GM19351 (cell line): ENCODE results near the gene SLF2.
"Not testable (repeated sequence)": the region's sequence is repeated elsewhere in the genome, so short reads cannot be mapped to it uniquely, and the experiment has no call there.

Experiments used
- ATAC-seq: cut with Tn5 transposase; IDR thresholded peaks from one replicate; pipeline ENCODE4 v1.9.1; 2021; ENCODE audit warnings: mild to moderate bottlenecking, moderate library complexity; ENCODE audit not compliant: unreplicated experiment

SLF2 gene

DNA sequence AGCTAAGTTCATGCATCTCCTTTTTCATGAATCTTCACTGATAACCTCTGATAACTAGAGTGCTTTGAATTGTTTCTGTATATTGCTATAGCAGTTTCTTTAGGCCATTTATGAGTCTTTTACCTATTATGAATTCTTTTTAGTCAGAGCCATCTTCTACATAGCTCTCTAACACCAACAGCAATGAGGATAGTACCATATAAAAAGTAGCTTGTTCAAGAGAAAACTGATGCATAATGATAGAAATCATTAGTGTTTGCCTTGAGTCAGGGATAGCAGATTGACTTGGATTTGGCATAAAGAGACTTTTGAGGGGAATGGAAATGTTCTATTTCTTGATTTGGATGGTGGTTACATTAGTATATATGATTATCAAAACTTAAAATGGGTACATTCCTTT lies 30.7 kb downstream of the SLF2 start:
- no peak for ATAC-seq

GRCh38 chr10:100945754-100946153 lies 33.0 kb downstream of the SLF2 start:
- ATAC-seq: no peak

DNA sequence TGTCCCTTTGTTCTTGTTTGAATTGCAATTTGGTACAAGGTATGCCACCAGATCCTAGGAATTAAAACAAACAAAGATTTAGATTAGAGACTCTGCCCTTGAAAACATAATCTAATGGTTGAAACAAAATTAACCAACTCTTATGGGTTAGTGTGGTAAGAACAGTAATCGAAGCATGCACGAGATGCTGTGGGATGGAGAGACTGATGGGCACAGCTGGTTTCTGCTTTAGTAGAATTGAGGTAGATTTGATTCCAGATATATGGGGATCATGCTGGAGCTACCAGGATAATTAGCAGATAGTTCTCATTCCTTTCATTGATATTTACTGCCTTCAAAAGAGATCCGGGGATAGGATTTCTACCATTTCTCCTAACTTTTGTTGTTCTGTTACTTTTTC lies 36.2 kb downstream of the SLF2 start:
- ATAC-seq: no peak

GRCh38 chr10:100960251-100960650 lies 47.5 kb downstream of the SLF2 start:
- no peak for ATAC-seq

DNA sequence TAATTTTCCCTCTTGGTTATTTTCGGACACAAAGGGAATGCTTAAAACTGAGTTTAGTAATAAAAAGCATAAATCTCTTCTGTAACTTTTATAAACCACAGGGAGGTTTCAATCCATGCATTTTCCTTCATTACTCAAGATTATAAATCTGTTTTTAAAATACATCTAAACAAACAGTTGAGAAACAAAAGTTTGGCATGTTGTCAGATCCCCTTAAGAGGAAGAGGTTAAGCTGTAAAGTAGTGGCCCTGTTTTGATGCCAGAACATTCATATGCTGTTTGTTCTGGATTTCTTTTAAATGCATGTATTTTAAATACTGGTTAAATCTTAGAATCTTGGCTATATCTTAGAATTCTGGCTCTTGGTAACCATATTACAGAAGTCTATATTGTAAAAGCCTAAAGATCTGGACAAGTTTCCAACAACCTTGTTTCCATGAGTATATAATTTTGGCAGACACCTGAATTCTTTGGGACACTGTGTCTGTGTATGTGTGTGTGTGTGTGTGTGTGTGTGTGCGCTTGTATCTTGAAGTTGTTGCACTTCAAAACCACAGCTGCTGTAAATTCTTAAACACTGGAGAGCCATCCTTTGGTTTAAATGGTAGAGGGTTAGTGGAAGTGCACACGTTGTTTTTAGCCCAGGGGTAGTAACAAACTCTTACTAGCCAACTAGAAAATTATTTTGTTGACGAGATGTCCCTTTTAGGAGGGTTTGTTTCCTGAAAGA lies 49.8 kb downstream of the SLF2 start:
- no peak for ATAC-seq

DNA sequence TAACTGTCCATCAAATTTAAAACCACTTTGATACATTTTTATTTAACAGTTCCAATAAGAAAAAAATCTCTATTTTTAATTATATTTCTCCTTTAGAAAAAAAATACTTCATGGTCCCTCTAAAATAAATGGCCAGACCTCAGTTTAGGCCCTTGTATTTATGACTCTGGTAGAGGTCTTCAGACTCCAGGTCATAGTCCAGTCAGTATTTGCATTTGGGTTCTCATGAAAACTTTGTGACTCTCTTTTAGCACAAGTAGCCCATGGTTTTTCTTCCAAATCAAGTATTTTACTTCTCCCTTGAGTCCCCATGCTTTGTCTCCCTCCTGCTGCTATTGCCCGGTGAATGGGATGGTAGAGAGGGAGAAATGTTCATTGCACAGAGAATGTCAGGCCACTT lies 51.1 kb downstream of the SLF2 start:
- no peak for ATAC-seq

DNA sequence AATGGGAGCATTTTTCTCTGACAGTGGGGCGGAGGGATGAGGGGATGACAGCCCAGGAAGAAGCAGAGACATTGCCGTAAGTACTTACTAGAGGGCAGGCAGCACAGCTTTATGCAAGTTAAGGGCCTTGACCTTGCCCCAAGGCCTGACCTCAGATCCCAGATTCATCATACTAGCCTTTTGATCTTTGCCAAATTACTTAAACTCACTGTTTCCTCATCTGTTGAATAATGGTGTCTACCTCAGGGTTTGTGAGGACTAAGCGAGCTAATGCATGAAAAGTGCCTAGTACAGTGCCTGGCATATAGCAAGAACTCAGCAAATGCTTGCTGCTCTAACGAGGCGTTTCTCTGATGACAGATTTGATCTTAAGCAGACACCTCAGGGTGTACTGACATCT lies 53.1 kb downstream of the SLF2 start:
- no peak for ATAC-seq

DNA sequence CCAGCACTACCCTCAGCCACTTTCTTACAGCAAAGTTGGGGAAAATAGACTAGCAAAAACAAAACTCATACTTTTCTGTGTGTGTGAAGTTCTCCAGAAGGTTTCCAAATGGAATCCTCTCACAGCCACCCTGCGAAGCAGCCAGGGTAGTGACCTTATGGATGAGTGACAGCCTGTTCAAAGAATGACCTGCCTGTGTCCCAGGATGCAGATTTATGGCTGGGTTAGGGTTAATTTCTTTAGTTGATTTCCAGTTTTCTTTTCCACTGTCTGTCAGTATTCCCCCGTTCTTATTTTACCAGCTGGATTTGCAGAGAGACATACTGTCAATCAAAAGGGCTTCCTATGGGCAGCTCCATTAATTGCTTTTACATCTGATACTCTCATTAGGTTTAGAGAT lies 54.1 kb downstream of the SLF2 start:
- ATAC-seq: no peak

DNA sequence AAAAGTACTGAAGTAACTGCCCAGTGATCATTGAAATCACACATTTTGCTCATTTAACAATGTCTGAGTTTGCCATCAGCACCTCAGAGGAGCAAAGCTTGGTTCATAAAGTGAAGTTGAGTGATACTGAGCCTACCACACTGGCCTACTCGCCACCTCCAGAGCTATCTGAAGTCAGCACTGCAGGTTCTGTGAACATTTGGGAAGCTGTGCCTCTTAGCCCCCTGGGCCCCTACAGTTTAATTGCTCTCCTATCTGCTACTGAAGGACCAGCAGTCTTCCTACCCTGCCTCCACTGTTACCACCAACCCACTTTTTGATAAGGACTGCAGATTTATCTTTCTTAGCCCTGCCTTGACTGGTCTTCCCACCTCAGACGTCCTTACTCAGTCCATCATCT lies 54.6 kb downstream of the SLF2 start:
- ATAC-seq: no peak

DNA sequence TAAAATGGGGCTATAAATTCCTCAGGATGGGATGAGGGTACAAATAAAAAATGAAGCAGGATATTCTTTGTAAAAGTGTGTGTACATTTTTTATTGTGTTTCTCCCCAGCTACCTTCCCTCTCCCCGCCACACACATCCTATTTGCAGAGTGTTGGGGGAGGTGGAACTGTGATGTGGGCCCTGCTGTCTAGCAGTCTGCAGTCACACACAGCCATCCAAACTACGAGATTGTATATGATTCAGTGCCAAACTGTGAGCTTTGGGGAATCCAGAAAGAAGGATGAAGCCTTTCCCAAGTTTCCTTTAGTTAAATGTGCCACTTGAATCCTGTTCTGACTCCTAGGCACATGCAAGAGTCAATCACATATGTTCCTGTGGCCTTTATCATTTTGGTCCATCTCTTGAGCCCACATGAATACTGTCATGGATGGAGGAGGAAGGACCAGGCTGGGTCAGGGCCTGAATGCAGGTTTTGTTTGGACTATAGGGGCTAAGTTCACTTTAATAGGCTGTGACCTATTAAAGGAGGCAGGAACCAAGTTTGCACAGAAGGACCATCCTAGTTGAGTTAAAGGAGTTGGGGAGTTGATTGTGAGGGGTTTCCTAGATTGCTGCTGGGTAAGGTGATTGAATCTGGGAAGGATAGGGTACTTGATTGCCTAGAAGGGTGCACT lies 55.4 kb downstream of the SLF2 start:
- no peak for ATAC-seq

- no peak for ATAC-seq
Observed at GRCh38 chr10:100968863-100969186, 56.1 kb downstream of the SLF2 start.

- no peak for ATAC-seq
Observed at GRCh38 chr10:100969187-100970075, 56.7 kb downstream of the SLF2 start, which contains the start of gene SEMA4G. TSS of gene SEMA4G (plus strand) at chr10:100969504. CDS start at chr10:100972913, 3,409 bp downstream.

DNA sequence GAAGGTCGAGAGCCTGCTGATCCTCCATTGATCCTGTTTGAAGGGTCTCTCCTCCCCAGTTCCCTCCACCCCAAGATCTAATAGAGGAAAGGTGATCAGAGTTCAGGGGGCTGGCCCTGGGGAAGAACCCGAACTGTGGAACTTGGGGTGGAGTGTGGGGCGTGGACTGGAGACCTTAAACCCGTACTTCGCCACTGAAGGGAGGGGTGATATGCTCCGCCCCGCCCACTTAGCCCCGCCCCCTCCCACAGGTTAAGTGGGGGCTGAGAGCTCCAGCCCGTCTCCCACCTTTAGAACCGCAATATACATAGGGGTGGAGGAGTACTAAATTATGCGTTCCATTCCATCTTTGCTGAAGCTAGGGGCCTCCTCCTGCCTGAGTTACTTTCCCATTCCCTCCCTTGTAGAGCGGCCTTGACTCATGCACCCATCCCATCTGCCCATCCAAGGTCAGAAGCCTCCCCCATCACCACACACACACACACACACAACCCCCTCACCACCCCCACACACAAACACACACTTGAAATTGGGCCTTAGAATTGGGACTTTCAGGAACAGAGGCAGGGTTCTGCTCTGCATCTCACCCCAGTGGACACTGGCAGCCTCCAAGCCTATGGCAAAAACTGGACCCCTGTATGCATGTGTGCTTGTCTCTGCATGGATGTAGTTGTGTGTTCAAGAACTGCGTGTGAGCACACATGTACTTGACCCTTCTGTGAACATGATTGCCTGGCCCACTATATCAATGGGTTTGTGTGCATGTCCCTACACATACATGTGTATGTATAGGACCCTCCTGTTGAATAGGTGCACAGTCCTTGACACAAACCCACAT lies 57.5 kb downstream of the SLF2 start:
- no peak for ATAC-seq

- no peak for ATAC-seq
Observed at GRCh38 chr10:100970914-100971811, 58.4 kb downstream of the SLF2 start.

GRCh38 chr10:100972115-100972903 lies 59.5 kb downstream of the SLF2 start:
- no peak for ATAC-seq

- no peak for ATAC-seq
Observed at GRCh38 chr10:100972904-100973535, 60.3 kb downstream of the SLF2 start.

GRCh38 chr10:100975397-100975796 lies 62.6 kb downstream of the SLF2 start:
- ATAC-seq: not testable (repeated sequence)

- no peak for ATAC-seq
Observed at GRCh38 chr10:100976906-100977305, 64.1 kb downstream of the SLF2 start.

GRCh38 chr10:100977436-100977835 lies 64.7 kb downstream of the SLF2 start:
- no peak for ATAC-seq
